ENCODE measurements around the gene PRIMA1. TPM values are rescaled to one million over a fixed set of nuclear protein-coding genes. Genes with fewer than 3 reads are reported as not detected.

Gene PRIMA1
- total RNA-seq, 1 donor from 2014 or later = 1.3 TPM

DNA sequence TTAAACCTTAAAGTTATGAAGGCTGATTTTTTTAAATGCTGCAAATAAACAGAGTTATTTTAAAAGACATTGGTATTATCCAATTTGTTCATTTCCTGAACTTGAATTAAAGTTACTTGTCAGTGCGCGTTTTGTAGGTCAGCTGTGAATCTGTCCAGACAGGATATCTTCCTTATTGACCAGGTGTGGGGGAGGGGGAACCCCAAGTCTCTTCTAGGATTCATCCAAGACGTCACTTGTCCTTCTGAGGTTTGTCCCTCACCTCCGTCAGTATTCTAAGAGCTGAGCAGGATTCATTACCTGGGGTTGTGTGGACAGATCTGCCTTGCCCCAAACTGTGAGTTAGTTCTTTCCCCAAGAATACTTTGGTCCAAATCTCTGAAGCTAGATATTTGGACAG is 8.8 kb upstream of the PRIMA1 start:
- DNase-seq (ENCODE audit: low spot score) = no peak

DNA sequence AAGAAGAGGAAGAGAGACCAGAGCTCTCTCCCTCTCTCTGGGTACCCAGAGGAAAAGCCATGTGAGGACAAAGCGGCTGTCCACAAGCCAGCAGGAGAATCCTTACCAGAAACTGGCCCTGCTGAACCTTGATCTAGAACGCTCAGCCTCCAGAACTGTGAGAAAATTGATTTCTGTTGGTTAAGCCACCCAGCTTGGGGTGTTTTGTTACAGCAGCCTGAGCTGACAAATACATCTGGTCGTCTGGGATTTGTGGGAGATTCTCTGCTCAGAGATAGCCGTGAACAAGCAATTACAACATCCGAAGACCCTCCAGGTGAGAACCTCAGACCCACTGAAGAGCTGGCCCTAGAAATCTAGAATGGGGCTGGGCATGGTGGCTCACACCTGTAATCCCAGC is 6.5 kb upstream of the PRIMA1 start:
- DNase-seq (ENCODE audit: low spot score) = no peak

DNA sequence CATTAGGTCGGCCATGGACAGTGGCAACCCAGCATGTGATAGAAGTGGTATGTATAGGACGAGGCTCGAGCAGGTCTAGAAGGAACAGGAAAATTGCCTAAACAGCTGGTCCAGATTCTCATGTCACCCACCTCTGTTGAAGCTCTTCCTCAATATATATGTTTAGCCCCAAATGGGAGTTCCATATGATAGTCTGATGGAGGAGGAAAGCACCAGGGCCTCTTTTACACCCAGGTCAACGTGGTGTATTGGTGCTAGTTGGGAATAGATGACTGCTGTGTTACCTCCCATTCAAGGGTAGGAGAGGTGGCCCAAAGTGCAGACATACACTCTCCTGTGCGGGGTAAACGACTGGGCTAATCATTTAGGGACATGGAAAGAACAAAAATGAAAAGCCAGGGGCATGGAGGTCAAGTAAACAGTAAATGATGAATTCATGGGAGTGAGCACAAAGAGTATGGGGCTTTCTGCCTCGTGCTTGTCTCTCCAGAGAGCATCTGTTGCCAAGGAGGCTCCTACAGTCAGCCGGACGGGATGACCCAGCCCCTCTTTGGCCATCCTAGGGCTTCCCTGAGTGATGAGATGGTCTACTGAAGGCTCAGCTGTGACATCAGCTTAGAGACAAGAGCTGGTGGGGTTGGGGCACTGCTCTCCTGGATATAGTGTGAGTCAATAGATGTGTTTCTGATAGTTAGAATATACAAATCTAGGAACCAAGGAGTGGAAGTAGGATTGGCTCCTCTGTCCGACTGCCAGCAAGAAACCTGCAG is 5.5 kb upstream of the PRIMA1 start:
- no peak for DNase-seq (ENCODE audit: low spot score)

DNA sequence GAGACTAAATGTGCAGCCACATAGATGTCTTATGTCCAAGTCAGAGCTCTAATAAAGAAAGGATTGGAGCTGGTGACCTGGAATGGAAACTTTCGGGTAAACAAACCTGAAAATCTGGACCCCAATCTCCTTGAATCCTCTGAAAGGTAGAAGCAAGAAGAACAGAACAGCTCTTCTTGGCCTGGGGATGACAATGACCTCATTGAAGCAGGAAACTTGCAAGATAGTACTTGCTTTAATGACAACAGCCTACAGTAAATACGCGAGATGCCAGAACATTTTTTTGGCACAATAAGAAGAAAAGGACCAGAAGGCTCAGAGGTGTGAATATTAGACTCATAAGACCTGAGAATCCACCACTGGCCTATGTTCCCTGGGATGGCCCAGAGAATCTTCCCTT is 4.1 kb upstream of the PRIMA1 start:
- DNase-seq (ENCODE audit: low spot score) = no peak

DNA sequence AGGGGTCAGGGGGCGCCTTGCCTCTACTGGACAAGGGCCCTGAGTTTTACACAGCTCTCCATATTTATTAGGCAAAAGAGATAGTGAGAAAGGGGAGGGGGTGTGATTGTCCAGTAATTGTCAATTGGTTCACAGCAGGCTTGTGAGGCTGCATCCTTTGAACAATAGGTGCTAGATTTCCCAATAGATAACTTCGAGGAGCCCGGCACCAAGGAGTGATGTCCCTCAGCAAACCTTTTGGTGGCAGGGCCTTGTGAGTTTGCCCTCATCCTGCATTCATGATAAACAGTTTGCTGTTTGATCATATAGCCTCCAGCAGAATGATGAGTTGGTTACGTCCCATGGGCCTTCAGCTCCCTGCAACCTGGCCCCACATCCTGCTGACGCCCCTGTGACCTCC is 2.7 kb upstream of the PRIMA1 start:
- no peak for DNase-seq (ENCODE audit: low spot score)

DNA sequence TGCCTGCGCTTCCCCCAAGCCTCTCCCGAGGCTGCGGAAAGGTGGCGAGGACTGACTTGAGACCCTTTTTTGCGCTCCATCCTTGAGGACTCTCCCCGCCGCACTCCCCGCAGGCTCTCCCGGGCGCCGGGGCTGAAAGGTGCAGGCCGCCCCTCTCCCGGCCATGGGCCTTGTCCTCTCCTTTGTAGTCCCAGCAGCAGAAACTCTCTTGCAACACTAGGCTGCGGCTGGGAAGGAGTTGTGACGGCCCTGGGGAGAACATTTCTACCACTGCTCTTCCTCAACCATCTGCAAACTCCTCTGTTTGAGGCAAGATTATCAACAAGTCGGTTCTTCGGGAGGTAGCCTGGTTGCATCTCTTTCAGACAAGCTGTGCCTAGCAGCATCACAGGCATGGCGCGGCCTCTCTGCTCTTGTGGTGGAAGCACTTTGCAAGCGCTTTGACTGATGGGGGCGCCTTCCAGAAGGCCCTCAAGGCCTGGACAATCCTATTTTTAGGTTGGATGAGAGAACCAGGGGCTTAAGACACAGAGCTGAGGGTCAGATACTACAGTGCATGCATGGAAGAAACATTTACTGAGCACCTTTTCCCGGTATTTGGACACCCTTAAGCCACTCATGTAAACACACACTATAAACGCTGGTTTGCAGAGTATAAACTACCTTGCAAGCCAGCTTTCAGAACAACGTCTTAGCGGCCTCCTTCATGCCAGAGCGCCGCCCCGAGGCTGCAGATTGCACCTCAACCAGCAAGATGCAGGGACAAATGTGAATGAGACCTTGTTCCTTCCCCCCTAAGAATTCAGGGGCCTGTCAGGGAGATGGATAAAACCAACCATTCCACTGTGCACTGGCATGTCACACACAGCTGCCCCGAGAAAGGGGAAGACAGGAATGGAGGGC is 1.2 kb upstream of the PRIMA1 start:
- DNase-seq (ENCODE audit: low spot score) = no peak

DNA sequence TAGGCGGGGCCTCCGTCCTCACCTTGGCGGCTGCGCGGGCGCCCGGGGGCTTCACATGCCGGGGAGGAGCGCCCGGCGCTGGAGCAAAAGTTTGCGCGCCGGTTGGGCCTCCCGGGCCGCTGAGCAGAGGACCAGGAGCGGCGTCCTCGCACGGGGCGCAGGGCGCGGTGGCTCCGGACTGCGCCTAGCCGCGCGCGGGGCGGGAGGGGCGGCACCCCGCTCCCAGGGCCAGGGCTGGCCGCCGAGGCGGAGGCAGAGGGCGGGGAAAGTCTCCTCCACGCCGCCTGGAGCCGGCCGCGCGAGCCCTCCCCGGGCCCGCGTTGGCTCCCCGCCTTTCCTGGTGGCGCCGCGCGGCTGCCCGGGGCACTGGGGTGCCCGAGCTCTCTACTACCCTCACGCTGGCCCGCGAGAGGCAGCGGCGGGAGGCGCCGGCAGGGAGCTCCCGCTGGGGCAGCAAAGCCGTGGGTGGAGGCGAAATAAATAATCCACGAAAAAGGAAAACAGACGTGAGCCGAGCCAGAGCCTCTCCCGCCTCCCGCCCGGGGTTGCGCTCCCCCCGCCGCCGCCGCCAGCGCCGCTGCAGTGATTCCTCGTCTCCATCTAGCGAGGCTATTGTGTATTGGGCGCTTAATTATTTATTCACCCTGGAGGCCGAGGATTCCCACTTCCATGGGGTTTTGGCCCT is 400 bp upstream of the PRIMA1 start:
- DNase-seq (ENCODE audit: low spot score) = no peak

DNA sequence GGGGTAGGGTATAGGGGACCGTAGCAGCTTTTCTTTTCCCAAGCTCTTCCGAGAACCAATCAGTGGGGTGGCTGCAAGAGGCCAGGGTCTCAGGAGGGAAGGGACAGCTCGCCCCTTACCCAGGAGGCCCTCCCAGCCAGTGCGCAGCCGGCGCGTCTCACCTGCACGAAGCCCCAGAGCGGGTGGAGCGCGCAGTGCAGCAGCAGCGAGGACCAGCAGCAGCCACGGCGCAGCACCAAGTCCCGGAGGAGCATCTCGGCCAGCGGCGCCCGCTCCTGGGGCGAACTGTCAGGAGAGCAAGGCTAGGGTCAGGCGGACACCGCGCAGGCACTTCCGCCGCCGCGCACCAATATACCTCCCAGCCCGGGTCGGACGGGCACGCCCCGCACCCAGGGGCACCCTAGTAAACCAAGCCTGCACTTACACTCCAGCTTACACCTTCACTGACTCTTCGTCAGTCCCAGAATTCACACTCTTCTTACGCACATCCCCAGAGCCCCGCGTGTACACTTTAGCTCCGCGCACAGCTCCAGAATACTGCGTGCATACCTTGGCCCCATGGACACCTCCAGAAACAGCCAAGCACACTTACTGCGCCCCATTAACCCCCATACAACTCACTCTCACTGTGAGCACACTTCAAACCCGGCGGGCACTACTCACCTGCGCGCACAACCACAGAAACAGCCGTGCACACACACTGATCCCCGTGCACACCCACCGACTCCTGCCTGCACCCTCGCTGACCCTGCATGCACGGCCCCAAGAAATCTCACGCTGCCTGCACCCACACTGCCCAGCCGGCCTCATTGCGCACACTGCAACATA is 606 bp downstream of the PRIMA1 start:
- no peak for DNase-seq (ENCODE audit: low spot score)

DNA sequence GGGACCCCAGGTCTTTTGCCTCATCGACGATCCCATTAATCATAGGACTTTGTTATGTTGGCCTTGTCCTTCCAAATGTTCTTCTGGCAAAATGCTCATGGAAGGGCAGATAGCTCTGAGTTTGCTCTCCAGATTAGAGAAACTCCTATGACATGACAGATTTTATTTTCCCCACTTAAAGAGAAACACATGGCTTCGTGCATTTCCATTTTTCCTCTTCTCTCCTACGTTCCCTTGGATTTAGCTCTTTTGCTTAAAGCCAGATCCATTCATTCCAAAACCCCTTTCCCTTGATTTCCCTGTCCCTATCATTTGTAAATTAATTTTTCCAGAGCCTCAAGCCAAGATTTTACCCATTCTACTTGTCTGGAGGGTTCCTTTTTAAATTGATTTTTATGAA is 2.9 kb downstream of the PRIMA1 start:
- no peak for DNase-seq (ENCODE audit: low spot score)

DNA sequence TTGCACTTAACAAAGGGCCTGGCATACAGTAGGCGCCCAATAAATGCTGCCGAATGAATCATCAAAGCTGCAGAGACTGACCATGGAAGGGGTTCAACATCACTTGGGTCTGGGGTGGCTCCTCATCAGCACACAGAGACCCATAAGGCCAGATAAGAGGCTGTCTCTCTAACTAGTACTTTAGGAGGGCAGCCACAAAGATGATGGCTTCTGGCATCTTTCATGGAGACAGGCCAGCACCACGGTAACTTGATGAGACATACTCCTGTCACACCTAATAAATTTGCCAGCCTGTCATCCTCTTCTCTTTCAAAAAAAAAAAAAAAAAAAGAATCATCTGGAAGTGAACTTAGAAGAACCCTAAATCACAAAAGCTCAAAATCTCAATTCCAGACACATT is 3.4 kb downstream of the PRIMA1 start:
- DNase-seq (ENCODE audit: low spot score) = no peak

DNA sequence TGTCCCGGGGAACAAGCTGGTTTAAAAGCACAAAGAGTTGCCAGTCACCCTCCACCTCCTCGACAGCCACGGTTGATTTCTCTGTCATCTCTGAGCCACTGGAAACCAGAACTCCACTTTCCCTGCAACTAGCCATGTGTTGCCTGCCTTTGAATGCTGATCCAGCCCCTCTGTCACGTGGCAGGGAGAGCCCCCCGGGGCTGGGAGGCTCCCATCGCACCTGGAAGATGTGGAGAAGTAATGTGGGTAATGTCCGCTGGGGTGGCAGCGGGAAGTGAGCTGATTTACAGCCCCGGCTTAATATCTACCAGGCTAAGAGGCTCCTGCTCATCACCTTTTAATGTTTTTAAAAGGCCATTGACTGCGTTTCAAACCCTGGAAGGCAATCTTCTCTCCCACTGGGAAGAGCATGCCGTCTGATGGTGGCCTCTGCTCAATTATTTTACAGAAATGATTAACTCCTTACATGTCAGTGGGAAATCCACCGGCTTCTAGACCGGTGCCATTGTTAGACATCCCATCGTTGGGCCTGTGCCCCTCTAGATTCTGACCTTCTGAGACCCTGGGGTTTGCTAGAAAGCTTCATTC is 7.4 kb downstream of the PRIMA1 start:
- no peak for DNase-seq (ENCODE audit: low spot score)

DNA sequence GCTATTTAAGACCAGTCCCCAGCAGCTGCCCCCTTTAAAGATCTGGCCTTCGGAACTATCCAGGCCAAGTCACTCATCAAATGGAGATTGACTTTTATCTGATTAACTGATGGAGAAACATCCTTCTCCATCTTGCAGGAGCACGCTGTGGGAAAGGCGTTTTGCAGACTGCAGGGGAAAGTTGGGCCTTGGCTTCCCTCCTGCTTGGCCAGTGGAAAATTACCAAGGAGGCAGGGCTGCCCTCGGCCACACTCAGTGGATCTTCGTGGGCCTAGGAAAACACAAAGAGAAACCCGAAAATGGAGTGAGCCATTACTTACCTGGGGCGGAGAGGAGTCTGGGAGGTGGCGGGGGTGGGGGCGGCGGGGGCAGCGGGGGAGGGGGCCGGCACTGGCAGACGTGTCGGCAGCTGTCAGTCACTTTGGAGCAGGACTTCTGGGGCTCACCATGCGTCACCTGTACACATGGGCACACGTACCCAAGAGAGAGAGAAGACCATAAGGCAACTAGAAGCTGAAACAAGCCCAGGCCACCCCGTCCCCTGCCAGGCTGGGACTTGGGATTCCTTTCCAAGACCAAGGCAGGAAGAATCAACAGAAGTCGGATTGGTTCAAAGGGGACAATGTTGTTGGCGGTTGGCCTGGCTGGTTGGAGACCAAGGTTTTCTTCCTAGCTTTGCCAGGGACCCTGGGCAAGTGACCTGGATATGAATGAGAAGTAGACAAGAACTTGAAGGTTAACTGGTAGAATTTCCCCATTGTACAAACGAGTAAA is 9.2 kb downstream of the PRIMA1 start:
- no peak for DNase-seq (ENCODE audit: low spot score)

DNA sequence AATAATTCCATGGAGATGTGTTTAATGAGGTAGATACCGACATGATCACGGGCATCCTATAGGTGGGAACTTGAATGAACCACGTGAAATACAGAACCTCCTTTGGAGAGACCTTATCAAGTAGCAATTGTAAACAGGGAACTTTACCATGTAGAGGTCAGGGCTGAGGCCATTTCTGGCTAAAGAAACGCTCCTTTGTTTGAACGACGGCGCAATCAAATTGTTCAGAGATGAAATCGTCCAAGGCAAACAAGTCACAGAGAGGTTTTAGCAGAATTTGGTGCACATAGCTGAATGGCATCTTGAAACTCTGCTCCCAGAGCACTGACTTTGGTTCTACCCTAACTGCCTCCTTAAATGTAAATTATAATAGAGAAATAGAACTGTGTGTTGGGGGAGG is 9.8 kb downstream of the PRIMA1 start:
- DNase-seq (ENCODE audit: low spot score) = no peak

DNA sequence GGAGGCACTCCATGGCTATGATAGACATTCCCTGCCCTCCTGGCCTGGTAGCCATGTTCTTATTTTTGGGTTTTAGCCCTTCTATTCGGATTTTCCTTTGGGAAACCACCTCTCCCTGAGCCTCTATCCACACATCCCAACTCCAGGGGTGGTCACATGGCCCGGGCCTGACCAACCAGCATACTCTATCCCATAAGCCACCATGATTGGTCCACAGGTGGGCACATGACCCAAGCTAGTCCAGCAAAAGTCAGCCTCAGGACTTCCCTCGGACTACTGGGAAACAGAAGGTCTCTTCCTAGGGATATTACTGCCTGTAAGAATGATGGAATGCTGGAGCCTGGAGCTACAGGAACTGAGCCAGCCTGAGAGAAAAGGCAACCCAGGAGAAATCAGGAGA is 12.5 kb downstream of the PRIMA1 start:
- no peak for DNase-seq (ENCODE audit: low spot score)

DNA sequence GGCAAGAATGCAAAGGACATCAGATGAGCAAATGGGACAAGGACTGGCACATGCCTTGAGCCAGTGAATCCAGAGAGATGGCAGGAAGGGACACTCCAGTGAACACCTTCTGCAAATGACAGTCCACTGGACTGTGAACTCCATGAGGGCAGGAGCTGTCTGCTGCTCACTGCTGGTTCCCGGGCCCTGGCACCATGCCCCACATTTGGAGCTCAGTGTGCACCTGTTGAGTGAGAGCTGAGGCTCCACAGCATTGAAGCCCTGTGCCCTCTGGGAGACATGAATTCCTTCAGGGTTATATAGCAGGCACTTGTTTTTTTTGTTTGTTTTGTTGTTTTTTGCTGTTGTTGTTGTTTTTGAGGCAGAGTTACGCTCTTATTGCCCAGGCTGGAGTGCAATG is 13.1 kb downstream of the PRIMA1 start:
- DNase-seq (ENCODE audit: low spot score) = no peak

DNA sequence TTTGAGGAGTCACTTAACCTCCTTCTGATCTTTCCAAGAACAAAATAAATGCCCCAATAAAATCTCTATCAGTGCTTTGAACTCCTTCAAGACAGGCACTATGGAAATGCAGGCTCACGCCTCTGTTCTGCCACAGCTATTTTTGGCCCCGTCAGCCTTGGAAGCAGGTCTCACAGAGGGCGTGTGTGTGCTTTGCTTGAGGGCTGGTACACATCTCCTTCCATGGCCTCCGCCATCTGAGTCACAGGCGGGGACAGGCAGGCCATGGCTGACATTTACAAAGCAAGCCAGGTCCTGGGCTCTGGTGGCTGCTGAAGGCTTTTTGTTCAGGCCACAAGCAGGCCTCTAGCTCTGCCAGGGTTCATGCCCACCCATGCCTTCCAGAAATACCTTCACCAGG is 16.0 kb downstream of the PRIMA1 start:
- DNase-seq (ENCODE audit: low spot score) = no peak

DNA sequence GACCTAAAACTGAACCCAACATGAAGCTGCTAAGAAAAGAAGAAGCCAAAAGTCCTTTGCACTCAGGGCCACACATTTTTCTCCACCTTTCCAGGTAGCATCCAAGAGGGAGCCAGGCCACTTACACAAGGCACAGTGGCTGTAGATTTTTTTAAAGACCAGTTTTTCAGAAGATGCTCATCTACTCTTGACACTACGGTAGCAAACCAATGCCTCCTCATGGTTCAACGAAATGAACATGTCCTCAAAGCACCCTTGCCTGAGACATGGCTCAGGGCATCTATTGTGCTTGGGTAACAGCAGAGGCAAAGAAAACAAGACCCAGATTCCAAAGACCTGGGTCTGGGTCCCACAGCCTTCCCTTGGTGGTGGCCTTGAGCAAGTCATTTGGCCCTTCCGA is 22.3 kb downstream of the PRIMA1 start:
- DNase-seq (ENCODE audit: low spot score) = no peak

DNA sequence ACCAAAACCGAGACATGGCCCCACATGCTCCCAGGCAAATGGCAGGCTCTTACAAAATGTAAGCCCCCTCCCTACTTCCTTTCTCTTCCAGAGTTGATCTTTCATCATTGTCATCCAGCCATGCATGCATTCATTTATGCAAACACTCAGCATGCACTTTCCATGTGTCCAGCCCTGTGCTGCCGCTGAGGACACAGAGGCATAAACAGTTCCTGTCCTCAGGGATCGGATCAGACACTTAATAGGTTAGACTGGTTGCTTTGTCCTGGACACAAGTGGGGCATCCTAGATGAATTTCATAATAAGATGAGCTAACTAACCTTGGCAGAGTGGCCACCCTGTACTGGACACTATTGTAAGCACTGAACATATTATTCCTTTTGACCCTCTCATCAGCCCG is 23.1 kb downstream of the PRIMA1 start:
- no peak for DNase-seq (ENCODE audit: low spot score)

DNA sequence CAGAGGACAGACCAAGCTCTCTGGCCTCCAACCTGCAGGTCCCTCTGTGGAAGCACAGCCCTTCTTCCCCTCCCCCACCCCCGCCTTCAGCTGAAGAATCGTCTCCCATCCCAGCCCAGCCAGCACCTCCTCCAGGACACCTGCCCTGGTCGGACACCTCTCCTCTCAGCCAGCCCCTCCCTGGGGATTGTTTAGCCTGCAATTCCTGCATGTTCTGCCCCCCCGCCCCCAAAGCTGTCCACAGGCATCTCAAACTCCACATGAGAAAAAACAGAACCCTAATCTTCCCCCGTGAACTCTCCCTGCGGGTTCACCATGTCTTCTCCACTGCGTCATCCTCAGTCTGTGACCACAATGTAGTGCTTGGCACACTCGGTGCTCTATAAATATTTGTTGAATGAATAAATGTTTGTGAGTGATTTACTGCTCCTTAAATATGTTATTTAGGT is 24.1 kb downstream of the PRIMA1 start:
- no peak for DNase-seq (ENCODE audit: low spot score)

DNA sequence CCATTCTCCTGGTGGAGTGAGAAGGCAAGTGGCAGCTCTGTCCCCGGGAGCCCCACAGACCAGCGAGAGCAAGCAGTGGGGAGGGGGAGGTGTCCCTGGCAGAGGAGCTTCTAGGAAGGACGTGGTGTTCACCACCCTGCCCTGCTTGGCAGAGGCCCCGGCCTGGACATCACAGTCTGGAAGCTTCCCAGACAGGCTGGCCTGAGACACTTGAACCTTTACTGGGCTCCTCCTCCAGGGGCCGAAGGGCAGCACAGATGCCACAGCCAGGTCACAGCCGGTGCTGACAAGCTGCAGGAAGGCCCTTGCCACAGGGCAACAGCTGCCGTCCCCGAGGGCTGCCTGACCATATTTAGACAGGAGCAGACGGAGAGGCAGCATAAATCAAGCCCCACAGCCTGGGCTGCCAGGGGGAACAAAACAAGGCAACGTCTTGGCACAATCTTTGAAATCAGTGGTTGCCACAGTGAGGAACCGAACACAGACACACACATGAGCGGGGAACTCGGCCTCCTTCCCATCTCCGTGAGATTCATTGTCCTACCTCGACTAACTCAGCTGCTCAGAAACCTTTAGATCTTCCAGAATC is 28.5 kb downstream of the PRIMA1 start:
- DNase-seq (ENCODE audit: low spot score) = no peak
